Vagina (tissue), 2 donors: ENCODE measurements around the gene CYB561. TPM values are rescaled to one million over a fixed set of nuclear protein-coding genes. Genes with fewer than 3 reads are reported as not detected.
A peak's percentile ranks its signal among the peaks of the same experiment; 100 is the strongest.

Source experiments
- DNase-seq, 2 donors: peaks; one replicate each; pipeline ENCODE4 v3.0.0-alpha.2; 2017; ENCODE audit errors: extremely low spot score in 2 of 2
- H3K27ac ChIP-seq: fragments of 200-600 bp; sonication (generic); one replicate; pipeline ENCODE4 v1.5.1; 2019
- H3K27me3 ChIP-seq: fragments of 200-600 bp; sonication (generic); one replicate; pipeline ENCODE4 v1.5.1; 2019
- H3K36me3 ChIP-seq, 2 donors: fragments of 200-600 bp; sonication (generic); one replicate each; pipeline ENCODE4 v1.5.1; 2017 to 2019
- H3K4me1 ChIP-seq: fragments of 200-600 bp; sonication (generic); one replicate; pipeline ENCODE4 v1.5.1; 2019
- H3K4me3 ChIP-seq, 2 donors: fragments of 200-600 bp; sonication (generic); 1 replicate in 1 of 2; 2 replicates in 1 of 2; pipeline ENCODE4 v1.5.1; 2016 to 2019
- H3K9me3 ChIP-seq: fragments of 200-600 bp; sonication (generic); one replicate; pipeline ENCODE4 v1.5.1; 2019
- CTCF ChIP-seq, 3 experiments: fragments of 450-650 bp in 2 of 3; fragments of 200-600 bp in 1 of 3; sonication (generic) in 1 of 3; IDR thresholded peaks; one replicate each; pipeline ENCODE4 v1.5.1; 2017 to 2019; ENCODE audit warnings: antibody characterized with exemption in 3 of 3, mild to moderate bottlenecking in 2 of 3, moderate library complexity in 2 of 3
- POLR2A ChIP-seq, 2 donors: fragments of 450-650 bp; IDR thresholded peaks; one replicate each; pipeline ENCODE4 v1.6.1; 2017; ENCODE audit warnings: antibody characterized with exemption in 2 of 2, mild to moderate bottlenecking in 2 of 2, moderate library complexity in 2 of 2
- POLR2AphosphoS5 ChIP-seq, 2 donors: sonication (generic); formaldehyde crosslinking; IDR thresholded peaks; one replicate each; pipeline ENCODE4 v1.9.0; 2017; ENCODE audit warnings: antibody characterized with exemption in 2 of 2, mild to moderate bottlenecking in 2 of 2, low read depth in 1 of 2; ENCODE audit not compliant: insufficient read depth in 1 of 2
- intact Hi-C: fragments of 100-400 bp; cut with DNase I; formaldehyde crosslinking; loops from one replicate; pipeline ENCODE4 v1.15.1; 2023
- total RNA-seq: library from RNA; depleted of rRNA; stranded (reverse); fragments of >200 nt; gene quantifications from one replicate; pipeline ENCODE4 v1.2.3, GENCODE V29; 2016

Gene CYB561
- total RNA-seq, 1 donor from 2014 or later = 46.2 TPM

GRCh38 chr17:63423963-63424362, 22.1 kb downstream of the CYB561 start:
- no peak overlapping the region for H3K27ac ChIP-seq
- intact Hi-C loops = no loop called here
- H3K27me3 ChIP-seq = no peaks in the 10 kb centered on the region
- peak; percentile 52 to 65 for DNase-seq
- H3K9me3 ChIP-seq = no peaks in the 10 kb centered on the region
- no peak overlapping the region for H3K4me3 ChIP-seq
- TF ChIP-seq POLR2A (IDR thresholded peaks at IDR 0.05) = no peak
- no peak for TF ChIP-seq POLR2AphosphoS5 (IDR thresholded peaks at IDR 0.05; ENCODE audit: insufficient read depth in 1 of 2, low read depth in 1 of 2)
- TF ChIP-seq CTCF (IDR thresholded peaks at IDR 0.05) = no peak
- peaks cover 0 to 15% of the 10 kb centered on the region in 2 donors for H3K36me3 ChIP-seq
- H3K4me1 ChIP-seq = no peaks in the 10 kb centered on the region

DNA sequence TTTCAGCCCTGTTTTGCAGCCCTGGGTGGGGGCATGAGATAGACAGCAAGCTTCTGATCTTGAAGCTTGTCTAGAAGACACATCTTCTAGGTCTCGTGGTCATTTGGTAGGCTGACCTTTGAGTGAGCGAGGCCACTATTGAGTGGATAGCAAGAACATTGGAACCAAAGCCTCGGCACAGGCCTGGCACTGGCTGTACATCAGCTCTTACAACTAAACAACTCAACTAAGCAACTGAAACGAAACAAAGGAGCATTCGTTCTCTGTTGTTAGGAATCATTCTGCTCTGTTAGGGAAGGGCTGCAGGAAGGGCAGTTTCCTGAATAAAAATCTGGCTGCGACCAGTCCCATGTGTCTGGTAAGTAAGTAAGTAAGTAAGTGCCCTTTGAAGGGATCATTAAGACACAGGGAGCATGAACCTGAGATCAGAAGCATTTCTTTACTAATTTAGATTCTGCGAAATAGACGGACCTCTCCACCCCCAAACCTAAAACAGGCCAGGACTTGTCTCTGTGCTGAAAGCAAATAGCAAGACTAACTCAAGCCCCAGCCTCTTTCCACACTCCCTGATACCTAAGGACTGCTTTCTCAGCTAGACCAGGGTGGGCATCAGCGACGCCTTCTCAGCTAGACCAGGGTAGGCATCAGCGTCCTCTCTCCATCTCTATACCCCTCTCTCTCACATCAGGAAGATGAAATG, 22.7 kb downstream of the CYB561 start:
- Histone ChIP-seq H3K9me3 (no peaks in the 10 kb centered on the region), H3K4me3 (no peak overlapping the region), H3K36me3 (peaks cover 0 to 15% of the 10 kb centered on the region in 2 donors), H3K27me3 (no peaks in the 10 kb centered on the region), H3K4me1 (no peaks in the 10 kb centered on the region), H3K27ac (no peak overlapping the region)
- intact Hi-C loops = no loop called here
- DNase-seq = peak; percentile 22 to 62
- TF ChIP-seq CTCF (IDR thresholded peaks at IDR 0.05) = no peak
- TF ChIP-seq POLR2AphosphoS5 (IDR thresholded peaks at IDR 0.05; ENCODE audit: insufficient read depth in 1 of 2, low read depth in 1 of 2) = no peak
- TF ChIP-seq POLR2A (IDR thresholded peaks at IDR 0.05) = no peak

- no peaks in the 10 kb centered on the region for H3K4me1 ChIP-seq
- no peak overlapping the region for H3K4me3 ChIP-seq
- peaks cover 0 to 15% of the 10 kb centered on the region in 2 donors for H3K36me3 ChIP-seq
- no peak for DNase-seq
- H3K9me3 ChIP-seq = no peaks in the 10 kb centered on the region
- H3K27ac ChIP-seq = no peak overlapping the region
- intact Hi-C loops = no loop called here
- no peak for TF ChIP-seq CTCF (IDR thresholded peaks at IDR 0.05)
- no peak for TF ChIP-seq POLR2AphosphoS5 (IDR thresholded peaks at IDR 0.05; ENCODE audit: insufficient read depth in 1 of 2, low read depth in 1 of 2)
- H3K27me3 ChIP-seq = no peaks in the 10 kb centered on the region
Measured at GRCh38 chr17:63421681-63422645, 24.1 kb downstream of the CYB561 start.

GRCh38 chr17:63420868-63421680, 25.0 kb downstream of the CYB561 start:
- H3K4me3 ChIP-seq = no peak overlapping the region
- no peak for DNase-seq
- H3K9me3 ChIP-seq = no peaks in the 10 kb centered on the region
- H3K4me1 ChIP-seq = no peaks in the 10 kb centered on the region
- intact Hi-C loops = no loop called here
- peaks cover 0 to 15% of the 10 kb centered on the region in 2 donors for H3K36me3 ChIP-seq
- no peak for TF ChIP-seq CTCF (IDR thresholded peaks at IDR 0.05)
- TF ChIP-seq POLR2A (IDR thresholded peaks at IDR 0.05) = no peak
- no peak for TF ChIP-seq POLR2AphosphoS5 (IDR thresholded peaks at IDR 0.05; ENCODE audit: insufficient read depth in 1 of 2, low read depth in 1 of 2)
- no peak overlapping the region for H3K27ac ChIP-seq
- no peaks in the 10 kb centered on the region for H3K27me3 ChIP-seq
